Progenitor cell of endocrine pancreas (in vitro differentiated cells): ENCODE data around the gene GCLC. TPM values are rescaled to one million over a fixed set of nuclear protein-coding genes. Genes with fewer than 3 reads are reported as not detected.
A peak's percentile ranks its signal among the peaks of the same experiment; 100 is the strongest.

Source experiments
- DNase-seq: peaks from one replicate; pipeline ENCODE4 v3.0.0; 2021; ENCODE audit warnings: low spot score; ENCODE audit not compliant: unreplicated experiment
- H3K27ac Mint-ChIP-seq: 2 replicates; pipeline ENCODE4 v1.8.0; 2021; ENCODE audit warnings: mild to moderate bottlenecking, moderate library complexity, mixed read lengths
- H3K27me3 Mint-ChIP-seq: 2 replicates; pipeline ENCODE4 v1.8.0; 2021; ENCODE audit warnings: mixed read lengths
- H3K36me3 Mint-ChIP-seq: 2 replicates; pipeline ENCODE4 v1.8.0; 2022; ENCODE audit warnings: mixed read lengths; ENCODE audit not compliant: insufficient read depth
- H3K4me1 Mint-ChIP-seq: 2 replicates; pipeline ENCODE4 v1.8.0; 2021; ENCODE audit warnings: low read depth, mixed read lengths
- H3K4me3 Mint-ChIP-seq: 2 replicates; pipeline ENCODE4 v1.8.0; 2021; ENCODE audit warnings: low read depth, mild to moderate bottlenecking, moderate library complexity, mixed read lengths
- H3K9me3 Mint-ChIP-seq: 2 replicates; pipeline ENCODE4 v1.8.0; 2021; ENCODE audit warnings: low read depth, mixed read lengths
- long read RNA-seq: library from polyadenylated mRNA; unstranded; transcript quantifications from one replicate; pipeline ENCODE4 v2.0.0, GENCODE V29; 2020
- total RNA-seq: library from RNA; stranded (reverse); gene quantifications from 2 replicates; pipeline ENCODE4 v1.2.1, GENCODE V29; 2021
- TF ChIP-seq, protein P1 (sequence below): fragments of 200-600 bp; sonication (generic); IDR thresholded peaks from one replicate; pipeline ENCODE4 v1.5.0; 2021; ENCODE audit warnings: antibody characterized with exemption, mild to moderate bottlenecking; ENCODE audit not compliant: unreplicated experiment

GCLC gene
- 34.2 and 49.5 TPM in 2 replicates for total RNA-seq
- long read RNA-seq, transcript GCLC-215 (16 exons, 3,785 nt), result major isoform, 16 of 25 reads
- long read RNA-seq, partial matches to known transcripts, result 3 of 25 reads
- long read RNA-seq, other reads (novel, unspliced or antisense), result 5 of 25 reads

DNA sequence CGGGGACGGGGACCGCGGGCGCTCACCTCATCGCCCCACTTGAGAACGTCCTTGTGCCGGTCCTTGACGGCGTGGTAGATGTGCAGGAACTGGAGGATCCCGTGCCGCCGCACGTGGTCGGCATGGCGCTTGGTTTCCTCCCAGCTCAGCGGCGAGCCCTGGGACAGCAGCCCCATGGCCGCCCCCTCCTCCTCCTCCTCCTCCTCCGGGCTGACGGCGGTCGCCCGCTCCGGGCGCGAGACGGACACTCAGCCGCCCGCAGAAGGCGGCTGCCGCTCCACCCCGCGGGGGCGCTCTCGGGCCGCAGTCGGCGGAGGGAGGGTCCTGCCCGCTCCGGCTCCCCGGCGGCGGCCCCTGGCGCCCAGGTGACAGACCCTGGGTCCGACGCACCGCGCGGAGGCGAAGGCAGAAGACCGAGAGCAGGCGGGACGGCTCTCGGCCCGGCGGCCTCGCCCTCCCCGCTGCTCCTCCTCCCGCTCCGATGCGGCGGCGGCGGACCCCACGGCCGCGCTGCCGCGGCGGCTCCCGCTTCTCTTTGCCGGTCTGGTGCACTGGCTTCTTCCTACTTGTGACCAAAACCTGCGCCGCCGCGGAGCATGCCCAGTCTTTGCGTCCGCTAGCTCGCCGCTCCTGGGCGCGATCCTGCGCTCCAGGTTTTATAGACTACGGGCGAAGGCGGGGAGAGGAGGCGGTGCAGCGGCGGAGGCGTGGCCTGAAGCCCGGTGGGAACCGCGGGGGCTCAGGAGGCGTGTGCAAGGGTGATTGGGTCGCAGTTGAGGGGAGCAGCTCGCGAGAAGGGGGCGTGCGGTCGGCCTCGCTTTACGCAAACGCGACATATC is at the start of gene GCLC:
Gene GCLC (minus strand): TSS at position 632 of the 839 bp plus-strand sequence. CDS start 456 bp downstream, at position 176.
- Mint-ChIP-seq H3K9me3 (peaks cover 7% of the 10 kb centered on the region), H3K27ac (peak within 1 kb of the TSS; percentile 96), H3K27me3 (peaks cover 13% of the 10 kb centered on the region), H3K4me1 (peaks cover 21% of the 10 kb centered on the region), H3K4me3 (peak within 1 kb of the TSS; percentile 97), H3K36me3 (peaks cover 3% of the 10 kb centered on the region)
- peak; percentile 89 for DNase-seq
- TF ChIP-seq, protein P1, sequence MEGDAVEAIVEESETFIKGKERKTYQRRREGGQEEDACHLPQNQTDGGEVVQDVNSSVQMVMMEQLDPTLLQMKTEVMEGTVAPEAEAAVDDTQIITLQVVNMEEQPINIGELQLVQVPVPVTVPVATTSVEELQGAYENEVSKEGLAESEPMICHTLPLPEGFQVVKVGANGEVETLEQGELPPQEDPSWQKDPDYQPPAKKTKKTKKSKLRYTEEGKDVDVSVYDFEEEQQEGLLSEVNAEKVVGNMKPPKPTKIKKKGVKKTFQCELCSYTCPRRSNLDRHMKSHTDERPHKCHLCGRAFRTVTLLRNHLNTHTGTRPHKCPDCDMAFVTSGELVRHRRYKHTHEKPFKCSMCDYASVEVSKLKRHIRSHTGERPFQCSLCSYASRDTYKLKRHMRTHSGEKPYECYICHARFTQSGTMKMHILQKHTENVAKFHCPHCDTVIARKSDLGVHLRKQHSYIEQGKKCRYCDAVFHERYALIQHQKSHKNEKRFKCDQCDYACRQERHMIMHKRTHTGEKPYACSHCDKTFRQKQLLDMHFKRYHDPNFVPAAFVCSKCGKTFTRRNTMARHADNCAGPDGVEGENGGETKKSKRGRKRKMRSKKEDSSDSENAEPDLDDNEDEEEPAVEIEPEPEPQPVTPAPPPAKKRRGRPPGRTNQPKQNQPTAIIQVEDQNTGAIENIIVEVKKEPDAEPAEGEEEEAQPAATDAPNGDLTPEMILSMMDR, result peak; percentile 84

GRCh38 chr6:53594596-53594995 is 49.7 kb upstream of the GCLC start:
- Mint-ChIP-seq H3K4me1 (peaks cover 2% of the 10 kb centered on the region), H3K27me3 (no peaks in the 10 kb centered on the region)

DNA sequence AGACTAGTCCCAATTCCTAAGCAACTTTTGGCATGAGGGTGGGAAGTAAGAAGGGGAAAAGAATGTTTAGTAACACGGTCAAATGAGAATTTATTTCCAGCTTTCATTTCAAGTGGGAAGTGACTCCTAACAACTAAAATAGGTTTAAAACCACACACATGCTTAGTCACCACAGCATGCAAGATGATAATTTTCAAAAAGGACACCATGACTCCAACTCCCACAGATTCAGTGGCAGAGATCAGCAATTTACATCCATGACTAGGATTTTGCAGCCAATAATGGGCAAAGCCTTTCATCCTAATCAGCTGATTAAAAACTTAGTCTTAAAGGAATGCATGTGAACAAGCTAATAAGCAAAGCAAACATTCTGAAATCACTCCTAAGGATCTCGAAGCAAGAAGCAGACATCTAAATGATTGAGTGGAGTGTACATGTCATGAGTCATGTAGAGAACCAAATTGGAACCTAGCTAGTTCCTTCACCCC is 48.1 kb upstream of the GCLC start:
- no peaks in the 10 kb centered on the region for H3K36me3 Mint-ChIP-seq
- H3K4me3 Mint-ChIP-seq, result no peak overlapping the region
- TF ChIP-seq, protein P1, result no peak
- DNase-seq, result no peak
- no peaks in the 10 kb centered on the region for H3K27me3 Mint-ChIP-seq
- peaks cover 3% of the 10 kb centered on the region for H3K9me3 Mint-ChIP-seq
- H3K27ac Mint-ChIP-seq, result no peak overlapping the region
- H3K4me1 Mint-ChIP-seq, result peaks cover 6% of the 10 kb centered on the region

More at GRCh38 chr6:53594596-53594995, 49.7 kb upstream of the GCLC start:
- no peak for DNase-seq
- H3K9me3 Mint-ChIP-seq, result peaks cover 3% of the 10 kb centered on the region
- no peaks in the 10 kb centered on the region for H3K36me3 Mint-ChIP-seq
- H3K4me3 Mint-ChIP-seq, result no peak overlapping the region
- no peak overlapping the region for H3K27ac Mint-ChIP-seq
- TF ChIP-seq, protein P1, result no peak

- Mint-ChIP-seq H3K27me3 (no peaks in the 10 kb centered on the region), H3K36me3 (no peaks in the 10 kb centered on the region), H3K9me3 (no peaks in the 10 kb centered on the region), H3K4me3 (no peak overlapping the region), H3K27ac (no peak overlapping the region), H3K4me1 (peaks cover 6% of the 10 kb centered on the region)
- no peak for DNase-seq
- TF ChIP-seq, protein P1, result no peak
Measured at GRCh38 chr6:53591873-53592272, 47.0 kb upstream of the GCLC start.

DNA sequence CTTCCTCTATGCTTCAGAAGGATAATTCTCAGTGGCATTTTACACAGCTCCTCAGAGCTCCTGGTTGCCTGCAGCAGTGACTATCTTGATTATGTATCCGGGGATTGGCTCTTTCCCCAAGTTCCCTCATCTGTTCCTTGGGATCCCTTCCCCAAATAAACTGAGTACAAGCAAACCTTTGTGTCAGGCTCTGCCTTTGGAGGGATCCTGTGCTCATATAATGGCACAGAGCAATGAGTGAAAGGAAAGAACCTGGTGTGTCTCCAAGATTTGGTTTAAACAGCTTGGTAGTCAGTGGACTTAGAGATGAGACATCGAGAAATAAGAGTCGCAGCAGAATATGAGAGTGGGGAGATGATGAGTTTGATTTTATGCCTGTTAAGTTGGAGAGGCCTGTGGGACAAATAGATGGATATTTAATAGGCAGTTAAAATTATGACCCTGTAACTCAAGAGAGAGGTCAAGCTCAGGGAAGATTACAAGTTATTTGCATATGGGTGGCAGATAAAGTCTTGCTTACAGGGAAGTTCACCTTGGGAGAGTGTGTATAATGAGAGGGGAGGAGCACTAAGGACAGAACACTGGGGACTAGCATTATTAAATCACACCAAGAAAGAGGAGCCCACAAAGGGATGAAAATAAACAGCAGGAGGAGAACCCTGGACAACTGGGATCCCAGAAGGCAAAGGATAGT is 44.1 kb upstream of the GCLC start:
- H3K27ac Mint-ChIP-seq, result no peak overlapping the region
- H3K9me3 Mint-ChIP-seq, result no peaks in the 10 kb centered on the region
- H3K36me3 Mint-ChIP-seq, result no peaks in the 10 kb centered on the region
- no peak for DNase-seq
- no peak overlapping the region for H3K4me3 Mint-ChIP-seq
- H3K27me3 Mint-ChIP-seq, result no peaks in the 10 kb centered on the region
- H3K4me1 Mint-ChIP-seq, result peaks cover 6% of the 10 kb centered on the region
- TF ChIP-seq, protein P1, result no peak
